Measurements from ENCODE around the gene ZFP90.
"Not testable (repeated sequence)": the region's sequence is repeated elsewhere in the genome, so short reads cannot be mapped to it uniquely, and the experiment has no call there.

The ZFP90 gene

DNA sequence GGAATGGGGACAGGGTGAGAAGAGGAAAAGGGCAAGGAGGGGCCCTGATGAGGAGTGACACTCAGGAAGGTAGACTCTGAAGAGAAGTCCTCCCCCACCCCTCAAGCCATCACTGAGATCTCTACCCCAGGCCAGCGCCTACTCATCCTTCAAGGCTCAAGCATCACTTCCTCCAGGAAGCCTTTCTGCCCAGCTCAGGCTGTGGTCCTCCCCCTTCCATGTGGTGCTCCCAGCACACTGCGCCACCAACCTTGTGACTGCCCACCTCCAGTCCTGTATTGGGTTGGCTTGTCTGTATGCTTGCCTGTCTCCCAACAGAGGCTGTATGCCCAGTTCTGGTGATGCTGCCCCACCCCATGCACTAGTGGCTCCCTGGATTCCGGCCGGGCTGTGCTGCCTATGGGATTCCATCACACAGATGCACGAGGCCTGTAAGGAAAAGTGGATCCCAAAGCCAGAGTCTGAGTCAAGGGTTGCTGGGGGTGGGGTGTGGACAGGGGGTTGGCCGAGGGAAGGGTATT, 19.8 kb upstream of the ZFP90 start:
- no peak for DNase-seq (ENCODE audit: low spot score)

DNA sequence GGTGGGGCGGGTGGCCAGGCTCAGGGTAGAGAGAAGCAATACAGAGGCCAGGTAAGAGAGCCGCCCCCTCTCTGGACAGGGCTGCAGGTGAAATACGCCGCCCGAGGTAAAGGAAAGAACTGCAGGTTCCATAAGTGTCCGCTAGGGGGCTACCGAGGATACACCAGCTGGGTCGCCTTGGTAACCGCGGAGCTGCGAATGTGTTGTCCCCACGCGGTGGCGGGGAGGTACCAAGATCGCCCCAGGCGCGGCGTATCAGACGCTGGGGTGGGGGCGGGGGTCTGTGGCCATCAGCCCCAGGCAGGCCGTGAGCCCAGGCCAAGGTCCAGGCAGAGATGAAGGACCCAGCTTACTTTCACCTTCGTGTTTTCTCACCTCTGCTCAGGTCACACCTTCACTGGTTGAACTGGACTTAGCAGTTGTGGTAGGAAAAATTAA, 18.4 kb upstream of the ZFP90 start:
- peak; percentile 87 for DNase-seq (ENCODE audit: low spot score)

DNA sequence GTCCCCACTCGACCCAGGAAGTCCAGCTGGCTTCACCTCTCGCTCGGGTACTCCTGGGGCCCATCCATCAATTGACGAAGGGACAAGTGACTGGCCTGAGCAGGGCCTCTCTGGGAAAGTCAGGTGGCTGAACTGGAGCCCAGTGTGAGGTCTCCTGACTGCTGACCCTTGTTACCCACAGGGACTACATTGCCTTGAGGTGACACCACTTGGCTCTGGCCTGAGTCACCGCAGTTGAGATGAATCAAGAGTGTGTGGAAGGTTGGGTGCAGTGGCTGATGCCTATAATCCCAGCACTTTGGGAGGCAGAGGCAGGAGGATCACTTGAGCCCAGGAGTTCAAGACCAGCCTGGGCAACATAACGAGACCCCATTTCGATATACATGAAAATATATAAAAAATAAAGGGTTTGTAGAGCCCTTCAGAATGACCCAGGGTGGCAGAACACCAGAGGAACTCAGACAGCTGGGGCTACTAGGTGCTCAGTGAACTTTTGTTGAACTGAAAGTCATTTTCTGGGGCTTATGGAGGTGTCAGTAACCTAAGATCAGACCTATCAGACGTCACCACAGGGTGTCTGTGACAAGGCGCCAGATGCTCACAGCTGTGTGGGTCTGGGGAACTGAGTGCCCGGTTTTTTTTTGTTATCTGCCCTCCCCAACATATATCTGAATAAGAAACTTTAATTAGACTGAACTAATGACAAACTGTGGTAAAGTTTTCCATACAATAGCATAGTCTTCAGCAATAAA, 14.8 kb upstream of the ZFP90 start:
- DNase-seq (ENCODE audit: low spot score) = no peak

DNA sequence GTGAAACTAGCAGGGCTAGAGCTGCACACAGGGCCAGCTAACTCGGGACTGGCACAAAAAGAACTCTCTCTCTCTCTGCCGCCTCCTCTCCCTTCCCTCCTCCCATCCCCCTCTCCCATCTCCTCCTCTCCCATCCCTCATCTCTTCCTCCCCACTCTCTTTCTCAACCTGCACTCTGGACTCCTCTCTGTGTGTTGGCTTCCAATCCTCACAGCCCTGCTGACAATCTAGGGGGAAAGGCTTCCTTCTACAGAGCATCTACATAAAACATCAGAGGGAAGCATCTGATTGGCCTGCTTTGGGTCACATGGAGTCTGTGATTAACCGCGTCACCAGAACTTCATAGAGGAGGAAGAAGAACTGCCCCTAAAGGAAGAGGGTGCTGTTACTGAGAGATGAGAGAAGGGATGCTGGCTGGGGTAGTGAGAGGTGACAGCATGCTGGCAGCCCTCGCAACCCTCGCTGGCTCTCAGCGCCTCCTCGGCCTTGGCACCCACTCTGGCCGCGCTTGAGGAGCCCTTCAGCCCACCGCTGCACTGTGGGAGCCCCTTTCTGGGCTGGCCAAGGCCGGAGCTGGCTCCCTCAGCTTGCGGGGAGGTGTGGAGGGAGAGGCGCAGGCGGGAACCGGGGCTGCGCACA, 12.8 kb upstream of the ZFP90 start:
- no peak for DNase-seq (ENCODE audit: low spot score)

DNA sequence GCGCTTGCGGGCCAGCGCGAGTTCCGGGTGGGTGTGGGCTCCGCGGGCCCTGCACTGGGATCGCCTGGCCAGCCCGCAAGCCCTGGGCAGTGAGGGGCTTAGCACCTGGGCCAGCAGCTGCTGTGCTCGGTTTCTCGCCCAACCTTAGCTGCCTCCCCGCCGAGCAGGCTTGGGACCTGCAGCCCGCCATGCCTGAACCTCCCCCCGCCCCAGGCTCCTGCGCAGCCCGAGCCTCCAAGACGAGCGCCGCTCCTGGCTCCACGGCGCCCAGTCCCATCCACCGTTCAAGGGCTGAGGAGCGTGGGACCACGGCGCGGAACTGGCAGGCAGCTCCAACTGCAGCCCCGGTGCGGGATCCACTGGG, 12.3 kb upstream of the ZFP90 start:
- no peak for DNase-seq (ENCODE audit: low spot score)

DNA sequence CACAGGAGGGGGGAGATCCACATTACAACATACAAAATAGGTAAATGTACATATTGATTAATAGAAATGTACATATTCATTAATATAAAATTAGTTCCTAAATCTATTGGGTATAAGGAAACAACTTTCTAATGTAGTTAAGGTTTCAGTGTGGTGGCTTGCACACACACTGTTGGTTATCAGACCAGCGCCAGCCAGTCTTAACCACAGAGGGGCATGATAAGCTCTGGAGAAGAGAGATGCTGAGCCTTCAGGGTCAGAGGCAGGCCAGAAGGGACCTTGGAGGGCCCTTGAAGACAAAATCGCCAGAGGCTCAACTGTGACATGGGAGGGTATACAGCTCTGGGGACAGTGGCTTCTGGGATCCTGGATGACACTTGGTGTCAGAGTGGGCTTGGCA, 10.9 kb upstream of the ZFP90 start:
- DNase-seq (ENCODE audit: low spot score) = no peak

DNA sequence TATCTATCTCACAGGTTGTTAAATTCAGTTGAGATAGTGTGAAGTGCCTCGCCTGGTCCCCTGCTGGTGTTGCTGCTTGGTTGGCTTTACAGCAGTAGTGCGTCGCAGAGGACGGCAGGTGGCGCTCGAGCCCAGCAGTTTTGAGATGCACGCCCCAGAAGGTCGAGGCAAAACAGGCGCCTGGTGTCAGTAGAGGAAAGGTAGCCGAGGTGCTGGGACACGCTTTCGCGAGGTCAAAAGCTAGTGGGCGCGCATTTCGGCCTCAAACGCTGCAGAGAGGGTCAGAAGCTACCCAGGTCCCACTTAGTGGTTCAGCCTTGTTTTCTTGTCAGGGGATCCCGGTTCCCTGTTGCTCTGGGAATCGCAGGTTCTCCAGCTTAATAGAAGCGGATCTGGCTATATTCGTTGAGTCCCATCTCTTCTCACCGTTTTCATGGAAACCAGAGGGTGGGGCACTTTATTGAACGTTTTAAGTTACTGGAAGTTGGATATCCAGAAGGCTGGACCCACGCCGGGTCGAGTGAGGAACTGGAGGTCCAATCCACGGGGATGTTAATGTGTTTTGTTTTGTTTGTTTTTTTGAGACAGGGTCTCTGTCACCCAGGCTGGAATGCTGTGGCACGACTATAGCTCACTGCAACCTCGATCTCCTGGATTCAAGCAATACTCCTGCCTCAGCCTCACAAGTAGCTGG, 10.3 kb upstream of the ZFP90 start:
- peak; percentile 89 for DNase-seq (ENCODE audit: low spot score)

DNA sequence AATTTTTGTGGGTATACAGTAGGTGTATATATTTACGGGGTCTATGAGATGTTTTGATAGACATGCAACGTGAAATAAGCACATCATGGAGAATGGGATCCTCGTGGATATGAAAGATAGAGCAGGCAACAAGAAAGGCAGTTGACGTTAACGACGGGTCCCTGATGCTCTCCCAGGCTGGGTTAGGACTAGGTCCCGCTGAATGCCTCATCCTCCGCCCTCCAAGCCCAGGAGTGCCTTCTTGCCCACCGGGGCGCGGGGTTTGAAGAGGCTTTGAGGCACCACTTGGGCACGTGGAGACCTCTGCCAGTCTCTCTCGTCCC, 9.5 kb upstream of the ZFP90 start:
- DNase-seq (ENCODE audit: low spot score) = no peak

DNA sequence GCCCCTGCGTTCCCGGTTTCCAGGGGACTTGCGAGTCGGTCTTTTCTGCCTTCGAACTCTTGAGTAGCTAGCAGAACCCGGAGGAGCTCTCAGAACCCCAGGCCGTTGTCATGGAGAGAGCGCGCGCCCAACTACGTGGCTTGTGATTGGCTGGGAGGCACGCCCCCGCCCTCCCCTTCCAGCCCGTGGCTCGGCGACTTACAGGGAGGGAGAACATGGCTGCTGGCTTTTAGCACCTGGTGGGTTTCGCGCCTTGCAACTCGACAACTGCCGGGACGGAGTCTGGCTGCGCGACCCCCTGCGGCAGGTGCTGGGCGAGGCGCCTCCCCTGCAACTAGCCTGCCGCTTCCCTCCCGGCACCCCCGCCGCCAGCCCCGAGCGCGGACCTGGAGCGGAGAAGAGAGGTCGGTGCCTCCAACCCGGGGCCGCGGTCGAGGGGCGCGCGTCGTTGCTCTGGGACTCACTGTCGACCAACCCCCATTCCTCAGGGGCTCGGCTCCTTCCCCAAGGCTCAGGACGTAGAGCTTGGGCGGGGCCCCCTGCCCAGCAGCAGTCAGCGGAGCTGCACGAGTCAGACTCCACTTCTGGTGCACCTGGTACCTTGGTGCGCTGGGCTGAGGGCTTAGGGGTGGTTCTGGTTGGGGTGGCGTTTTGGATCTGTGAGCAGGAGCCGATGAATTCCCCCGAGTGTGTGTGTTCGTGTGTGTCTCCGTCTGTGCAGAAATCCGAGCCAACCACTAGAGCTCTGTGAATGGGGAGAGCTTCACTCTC, 9.0 kb upstream of the ZFP90 start:
- peak; percentile 88 for DNase-seq (ENCODE audit: low spot score)

DNA sequence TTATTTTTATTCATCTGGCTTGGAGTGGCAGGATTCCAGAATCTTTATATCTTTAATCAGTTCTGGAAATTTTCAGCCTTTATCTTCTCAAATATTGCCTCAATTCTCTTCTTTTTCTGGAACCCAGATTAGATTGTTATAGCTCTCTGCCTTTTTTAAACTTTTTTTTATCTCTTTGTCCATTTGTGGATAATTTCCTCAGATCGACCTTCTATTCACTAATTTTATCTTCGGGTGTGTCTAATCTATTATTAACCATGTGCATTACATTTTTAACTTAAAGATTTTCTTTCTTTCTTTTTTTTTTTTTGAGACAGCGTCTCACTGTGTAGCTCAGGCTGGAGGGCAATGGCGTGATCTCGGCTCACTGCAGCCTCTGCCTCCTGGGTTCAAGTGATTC, 5.2 kb upstream of the ZFP90 start:
- DNase-seq (ENCODE audit: low spot score) = no peak

DNA sequence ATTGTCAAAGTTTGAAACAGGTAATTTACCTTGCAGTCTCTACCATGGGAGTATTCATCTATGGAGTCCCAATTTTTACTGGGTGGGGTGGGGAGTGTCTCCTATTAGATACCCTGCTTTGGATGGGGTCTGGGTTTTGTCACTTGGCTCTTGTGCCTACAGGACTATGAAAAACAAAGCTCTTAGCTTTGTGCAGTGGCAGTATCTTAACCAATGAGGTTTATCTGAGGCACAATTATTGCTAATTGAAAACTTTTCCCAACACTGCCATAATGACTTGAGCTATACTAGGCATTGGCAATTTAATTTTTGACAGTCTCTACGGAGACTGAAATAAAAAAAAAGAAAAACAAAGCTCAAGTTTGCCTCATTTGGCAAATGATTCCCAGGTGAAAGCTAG, 3.8 kb upstream of the ZFP90 start:
- no peak for DNase-seq (ENCODE audit: low spot score)

DNA sequence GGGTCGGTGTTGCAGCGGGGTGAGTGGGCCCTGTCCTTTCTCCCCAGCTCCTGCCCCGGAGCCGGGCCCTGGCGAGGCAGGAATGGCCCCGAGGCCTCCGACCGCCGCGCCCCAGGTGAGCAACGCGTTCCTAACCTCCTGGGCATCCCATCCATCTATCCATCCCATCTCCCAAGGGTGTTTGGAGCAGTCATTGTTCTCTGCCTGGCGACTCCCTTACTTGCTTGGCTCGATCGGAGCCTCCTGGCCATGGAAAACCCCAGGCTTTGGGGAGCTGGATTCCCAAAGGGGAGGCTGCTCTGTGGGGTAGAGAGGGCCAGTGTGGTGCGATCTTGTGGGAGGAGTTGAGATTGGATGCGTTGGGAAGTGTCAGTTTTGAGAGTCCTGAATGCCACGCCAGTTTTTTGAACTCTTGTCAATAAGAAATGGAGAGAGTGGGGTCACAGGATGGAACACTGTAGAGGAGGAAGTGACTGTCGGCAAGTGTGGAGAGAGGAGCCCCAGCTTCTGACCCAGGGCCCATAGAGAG, 684 bp downstream of the ZFP90 start:
- DNase-seq (ENCODE audit: low spot score) = peak; percentile 32

DNA sequence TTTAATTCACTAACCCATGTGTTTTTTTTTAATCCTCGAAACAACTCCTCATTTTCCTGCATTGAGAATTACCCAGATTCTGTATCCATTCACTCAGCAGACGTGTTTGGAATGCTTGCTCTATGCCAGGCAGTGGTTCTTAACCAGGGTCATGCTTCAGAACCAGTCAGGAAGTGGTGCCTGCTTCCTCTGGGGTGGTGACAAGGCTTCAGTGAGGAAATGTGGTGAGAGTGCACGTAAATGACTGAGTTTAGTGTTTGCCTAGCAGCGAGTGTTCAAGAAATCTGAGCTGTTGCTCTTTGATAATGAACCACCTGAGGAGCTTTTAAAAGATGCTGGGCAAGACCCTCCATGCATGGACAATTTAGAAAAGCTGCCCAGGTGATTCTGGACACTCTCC, 9.9 kb downstream of the ZFP90 start:
- DNase-seq (ENCODE audit: low spot score) = peak; percentile 52

DNA sequence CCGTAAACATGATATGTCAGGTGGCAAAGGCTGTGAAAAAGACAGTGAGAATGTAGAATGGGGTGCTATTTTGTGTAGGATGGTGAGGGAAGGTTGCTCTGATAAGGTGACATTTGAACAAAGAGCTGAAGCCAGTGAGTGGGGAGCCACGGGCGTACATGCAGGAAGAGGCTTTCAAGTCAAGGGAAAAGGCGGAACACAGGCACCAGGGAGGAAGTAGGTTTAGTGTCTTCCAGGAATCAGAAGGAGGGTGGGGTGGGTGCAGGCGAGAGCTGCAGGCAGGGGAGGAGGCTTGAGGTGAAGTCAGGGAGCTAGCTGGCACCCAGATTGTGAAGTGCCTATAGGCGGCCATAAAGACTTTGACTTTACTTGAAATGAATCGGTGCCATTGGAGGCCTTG, 14.1 kb downstream of the ZFP90 start:
- DNase-seq (ENCODE audit: low spot score) = no peak

DNA sequence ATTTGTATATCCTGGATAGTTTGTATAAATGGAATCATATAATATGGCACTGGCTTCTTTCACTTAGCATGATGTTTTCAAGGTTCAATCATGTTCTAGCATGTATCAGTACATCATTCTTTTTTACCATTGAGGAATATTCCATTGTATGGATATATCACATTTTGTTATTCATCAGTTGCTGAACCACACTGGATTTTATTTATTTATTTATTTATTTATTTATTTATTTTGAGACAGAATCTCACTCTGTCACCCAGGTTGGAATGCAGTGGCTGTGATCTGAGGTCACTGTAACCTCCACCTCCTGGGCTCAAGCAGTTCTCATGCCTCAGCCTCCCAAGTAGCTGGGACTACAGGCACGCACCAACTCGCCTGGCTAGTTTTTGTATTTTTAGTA, 21.2 kb downstream of the ZFP90 start:
- not testable (repeated sequence) for DNase-seq (ENCODE audit: low spot score)

DNA sequence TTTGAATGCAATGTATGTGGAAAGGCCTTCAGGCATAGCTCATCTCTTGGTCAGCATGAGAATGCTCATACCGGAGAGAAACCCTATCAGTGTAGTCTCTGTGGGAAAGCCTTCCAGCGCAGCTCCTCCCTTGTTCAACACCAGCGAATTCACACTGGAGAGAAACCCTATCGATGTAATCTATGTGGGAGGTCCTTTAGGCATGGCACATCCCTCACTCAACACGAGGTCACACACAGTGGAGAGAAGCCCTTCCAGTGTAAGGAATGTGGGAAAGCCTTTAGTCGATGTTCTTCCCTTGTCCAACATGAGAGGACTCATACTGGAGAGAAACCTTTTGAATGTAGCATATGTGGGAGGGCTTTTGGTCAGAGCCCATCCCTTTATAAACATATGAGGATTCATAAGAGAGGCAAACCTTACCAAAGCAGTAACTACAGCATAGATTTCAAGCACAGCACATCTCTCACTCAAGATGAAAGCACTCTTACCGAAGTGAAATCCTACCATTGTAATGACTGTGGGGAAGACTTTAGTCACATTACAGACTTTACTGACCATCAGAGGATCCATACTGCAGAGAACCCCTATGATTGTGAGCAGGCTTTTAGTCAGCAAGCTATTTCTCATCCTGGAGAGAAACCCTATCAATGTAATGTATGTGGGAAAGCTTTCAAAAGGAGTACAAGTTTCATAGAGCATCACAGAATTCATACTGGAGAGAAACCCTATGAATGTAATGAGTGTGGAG, 24.7 kb downstream of the ZFP90 start:
- DNase-seq (ENCODE audit: low spot score) = no peak

DNA sequence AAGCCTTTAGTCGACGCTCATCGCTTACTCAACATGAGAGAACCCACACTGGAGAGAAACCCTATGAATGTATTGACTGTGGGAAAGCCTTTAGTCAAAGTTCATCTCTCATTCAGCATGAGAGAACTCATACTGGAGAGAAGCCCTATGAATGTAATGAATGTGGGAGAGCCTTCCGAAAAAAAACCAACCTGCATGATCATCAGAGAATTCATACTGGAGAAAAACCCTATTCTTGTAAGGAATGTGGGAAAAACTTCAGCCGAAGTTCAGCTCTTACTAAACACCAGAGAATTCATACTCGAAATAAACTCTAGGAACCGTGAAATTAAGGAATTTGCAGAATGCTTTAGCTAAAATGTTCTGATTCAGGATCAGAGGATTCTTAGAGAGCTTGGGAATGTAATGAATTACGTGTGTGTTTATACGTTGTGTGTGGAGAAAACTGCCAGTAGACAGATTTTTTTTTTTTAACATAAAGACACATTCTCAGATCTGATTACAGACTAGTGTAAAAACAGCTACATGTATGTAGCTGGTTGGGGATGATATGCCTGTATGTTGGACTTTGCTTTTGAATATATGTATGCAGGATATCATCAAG, 25.4 kb downstream of the ZFP90 start:
- DNase-seq (ENCODE audit: low spot score) = no peak

DNA sequence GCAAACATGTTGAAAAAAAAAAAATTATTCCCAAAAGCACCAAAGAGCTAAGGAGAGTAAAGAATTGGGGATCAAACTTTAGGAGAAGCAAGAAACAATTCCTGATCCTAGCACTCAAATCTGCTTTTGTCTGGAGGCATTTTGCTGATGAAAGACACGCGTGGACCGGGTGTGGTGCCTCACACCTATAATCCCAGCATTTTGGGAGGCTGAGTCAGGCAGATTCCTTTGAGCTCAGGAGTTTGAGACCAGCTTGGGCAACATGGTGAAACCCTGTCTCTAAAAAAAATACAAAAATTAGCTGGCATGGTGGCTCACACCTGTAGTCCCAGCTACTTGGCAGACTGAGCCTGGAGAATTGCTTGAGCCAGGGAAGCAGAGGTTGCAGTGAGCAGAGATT, 35.4 kb downstream of the ZFP90 start:
- no peak for DNase-seq (ENCODE audit: low spot score)

DNA sequence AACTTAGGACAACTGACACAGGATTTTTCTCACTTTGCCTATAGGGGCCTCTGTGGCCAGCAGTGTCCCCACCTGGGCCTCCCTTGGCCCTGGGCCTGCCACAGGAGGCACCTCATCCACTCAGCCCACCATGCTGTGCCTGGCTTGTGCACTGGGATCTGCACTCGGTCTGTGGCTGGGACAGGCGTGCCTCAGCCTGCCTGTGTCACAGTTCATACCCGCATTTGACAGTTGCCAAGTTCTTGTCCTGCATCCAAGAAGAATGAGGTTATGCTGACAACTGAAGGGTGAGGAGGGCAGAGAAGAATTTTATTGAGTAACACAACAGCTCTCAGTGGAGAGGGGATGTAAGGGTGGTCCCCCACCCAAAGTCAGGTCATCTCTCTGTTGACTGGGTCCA, 36.0 kb downstream of the ZFP90 start:
- DNase-seq (ENCODE audit: low spot score) = no peak

DNA sequence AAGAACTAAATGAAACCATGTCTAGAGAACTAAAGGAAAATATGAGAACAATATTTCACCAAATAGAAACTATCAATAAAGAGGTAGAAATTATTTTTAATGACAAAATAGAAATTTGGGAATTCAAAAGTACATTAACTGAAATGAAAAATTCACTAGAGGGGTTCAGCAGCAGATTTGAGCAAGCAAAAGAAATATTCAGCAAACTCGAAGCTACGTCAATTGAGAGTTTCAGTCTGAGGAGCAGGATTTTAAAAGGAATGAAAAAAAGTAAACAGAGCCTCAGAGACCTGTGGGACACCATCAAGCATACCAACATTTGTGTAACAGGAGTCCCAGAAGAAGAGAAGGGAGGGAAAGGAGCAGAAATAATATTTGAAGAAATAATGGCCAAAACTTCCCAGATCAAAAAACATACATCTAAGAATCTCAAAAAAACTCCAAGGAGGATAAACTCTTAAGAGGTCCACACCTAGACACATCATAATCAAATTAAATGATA, 38.3 kb downstream of the ZFP90 start:
- DNase-seq (ENCODE audit: low spot score) = no peak

Data from CD4-positive, alpha-beta T cell treated with Interleukin-6 at 100 ng/mL for 8 hours (primary cell).